H1 (cell line): Measurements from ENCODE around the gene PCDH19. TPM values are rescaled to one million over a fixed set of nuclear protein-coding genes. Genes with fewer than 3 reads are reported as not detected.

Experiments used
- BCL11A ChIP-seq, 2 experiments: IDR thresholded peaks; one replicate each; pipeline ENCODE4 v1.6.1; 2011; ENCODE audit warnings: low read depth in 2 of 2, low read length in 2 of 2, mild to moderate bottlenecking in 2 of 2
- CBX5 ChIP-seq: fragments of 300-800, 300-1000 bp; sonication (generic); IDR thresholded peaks from 2 replicates; pipeline ENCODE4 v1.7.1; 2016; ENCODE audit warnings: antibody characterized with exemption, low read length, low read depth
- CBX8 ChIP-seq: fragments of 300-800, 300-1000 bp; sonication (generic); IDR thresholded peaks from 2 replicates; pipeline ENCODE4 v1.7.1; 2016; ENCODE audit warnings: low read depth, low read length, borderline replicate concordance
- NRF1 ChIP-seq: IDR thresholded peaks from 2 replicates; pipeline ENCODE4 v1.6.1; 2011; ENCODE audit warnings: mild to moderate bottlenecking, low read depth, low read length, improper control_type of control experiment
- POLR2A ChIP-seq, 2 experiments: IDR thresholded peaks; 1 replicate in 1 of 2; 2 replicates in 1 of 2; pipeline ENCODE4 v1.6.1; 2011; ENCODE audit warnings: low read depth in 2 of 2, low read length in 2 of 2, mild to moderate bottlenecking in 2 of 2; ENCODE audit errors: control extremely low read depth in 1 of 2
- RFX5 ChIP-seq: IDR thresholded peaks from 2 replicates; pipeline ENCODE4 v1.6.1; 2011; ENCODE audit warnings: low read depth, low read length, improper control_type of control experiment, borderline replicate concordance
- SIN3A ChIP-seq, 2 experiments: IDR thresholded peaks in 1 of 2; conservative IDR thresholded peaks in 1 of 2; 2 replicates each; pipeline ENCODE4 v1.6.1; 2011 to 2012; ENCODE audit warnings: low read length in 2 of 2, improper control_type of control experiment in 1 of 2, low read depth in 1 of 2, mild to moderate bottlenecking in 1 of 2
- polyA plus RNA-seq, 7 experiments: library from polyadenylated mRNA; depleted of rRNA in 3 of 7; stranded (reverse) in 5 of 7; unstranded in 2 of 7; fragments of >200 nt in 5 of 7; fragments of 200-250 nt in 2 of 7; gene quantifications; 1 replicate in 5 of 7; 2 replicates in 1 of 7; 4 replicates in 1 of 7; pipeline versions ENCODE4 v1.2.1 to v1.2.3, GENCODE V29; 2011 to 2013; ENCODE audit warnings: missing spikeins in 2 of 7, mixed read lengths in 2 of 7
- total RNA-seq: library from RNA; stranded (reverse); fragmentation: NEBNext Ultra II Directional; extraction: Animal tissue kit (Norgen Biotek cat#: 25700); gene quantifications from 2 replicates; pipeline ENCODE4 v1.2.1, GENCODE V29; 2021
- TF ChIP-seq, protein P1 (sequence below): IDR thresholded peaks from 2 replicates; pipeline ENCODE4 v1.6.1; 2012; ENCODE audit warnings: low read length, inconsistent platforms

The PCDH19 gene
- total and polyA plus RNA-seq, 2 of the 8 experiments (the other 6 are each of a cell fraction or from before 2014, with no cell fraction given): 0.12 to 1.2 TPM

DNA sequence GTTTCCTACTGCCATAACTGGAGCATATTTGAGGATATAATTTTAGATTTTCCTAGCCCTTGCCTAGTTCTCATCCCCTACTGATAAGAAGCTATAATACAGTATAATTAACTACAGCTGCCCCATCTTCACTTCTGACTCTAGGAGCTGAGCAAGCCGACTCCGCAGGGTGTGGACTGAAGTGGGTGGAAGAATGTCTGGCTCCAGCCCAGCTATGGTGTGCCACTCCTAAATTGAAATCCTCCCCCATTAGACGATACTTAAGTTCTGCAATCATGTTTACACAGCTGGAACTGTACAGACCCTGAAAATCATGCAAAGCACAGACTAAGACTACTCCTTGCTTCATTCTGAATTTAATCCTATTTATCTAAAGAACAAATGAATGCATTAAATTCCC lies 93.1 kb downstream of the PCDH19 start (continued):
- no peak for TF ChIP-seq RFX5
- TF ChIP-seq, protein P1, sequence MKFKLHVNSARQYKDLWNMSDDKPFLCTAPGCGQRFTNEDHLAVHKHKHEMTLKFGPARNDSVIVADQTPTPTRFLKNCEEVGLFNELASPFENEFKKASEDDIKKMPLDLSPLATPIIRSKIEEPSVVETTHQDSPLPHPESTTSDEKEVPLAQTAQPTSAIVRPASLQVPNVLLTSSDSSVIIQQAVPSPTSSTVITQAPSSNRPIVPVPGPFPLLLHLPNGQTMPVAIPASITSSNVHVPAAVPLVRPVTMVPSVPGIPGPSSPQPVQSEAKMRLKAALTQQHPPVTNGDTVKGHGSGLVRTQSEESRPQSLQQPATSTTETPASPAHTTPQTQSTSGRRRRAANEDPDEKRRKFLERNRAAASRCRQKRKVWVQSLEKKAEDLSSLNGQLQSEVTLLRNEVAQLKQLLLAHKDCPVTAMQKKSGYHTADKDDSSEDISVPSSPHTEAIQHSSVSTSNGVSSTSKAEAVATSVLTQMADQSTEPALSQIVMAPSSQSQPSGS: no peak
- no peak for TF ChIP-seq NRF1
- TF ChIP-seq POLR2A (IDR thresholded peaks at IDR 0.05; ENCODE audit: control extremely low read depth in 1 of 2, low read depth in 2 of 2, low read length in 2 of 2): no peak
- TF ChIP-seq BCL11A (IDR thresholded peaks at IDR 0.05; ENCODE audit: low read depth in 2 of 2, low read length in 2 of 2): no peak
- no peak for TF ChIP-seq CBX8
- TF ChIP-seq CBX5: no peak
- no peak for TF ChIP-seq SIN3A (conservative IDR thresholded peaks at IDR 0.05 in 1 of 2, IDR thresholded peaks at IDR 0.05 in 1 of 2; ENCODE audit: low read depth in 1 of 2, low read length in 2 of 2)
